B cell (primary cell): Measurements from ENCODE around the gene TOR1A.

Experiments
- CTCF ChIP-seq: fragments of 200-600 bp; IDR thresholded peaks from one replicate; pipeline ENCODE4 v1.8.0; 2022; ENCODE audit warnings: antibody characterized with exemption, mild to moderate bottlenecking
- EZH2 ChIP-seq: IDR thresholded peaks from 2 replicates; pipeline ENCODE4 v1.6.1; 2012; ENCODE audit warnings: borderline replicate concordance, low read depth, mild to moderate bottlenecking, moderate library complexity, low read length; ENCODE audit not compliant: insufficient read depth, poor library complexity, severe bottlenecking

GRCh38 chr9:129851821-129852220, 27.9 kb upstream of the TOR1A start:
- TF ChIP-seq CTCF (no peak), EZH2 (no peak)
